Right atrium auricular region (tissue), 2 donors: Measurements from ENCODE around the gene CABP5. TPM values are rescaled to one million over a fixed set of nuclear protein-coding genes. Genes with fewer than 3 reads are reported as not detected.

ENCODE experiments used
- DNase-seq: peaks from one replicate; pipeline ENCODE4 v3.0.0-alpha.2; 2019; ENCODE audit warnings: low spot score
- H3K27ac ChIP-seq, 2 donors: fragments of 200-600 bp; sonication (generic); 1 replicate in 1 of 2; 2 replicates in 1 of 2; pipeline ENCODE4 v1.5.1; 2016 to 2019
- H3K27me3 ChIP-seq, 2 donors: fragments of 200-600 bp; sonication (generic); one replicate each; pipeline versions ENCODE4 v1.5.1 to v1.6.0; 2017 to 2019
- H3K36me3 ChIP-seq: fragments of 200-600 bp; sonication (generic); one replicate; pipeline ENCODE4 v1.5.1; 2016
- H3K4me1 ChIP-seq, 2 donors: fragments of 200-600 bp; sonication (generic); one replicate each; pipeline versions ENCODE4 v1.5.1 to v1.6.0; 2017 to 2019
- H3K4me3 ChIP-seq, 2 donors: fragments of 200-600 bp; sonication (generic); 1 replicate in 1 of 2; 2 replicates in 1 of 2; pipeline ENCODE4 v1.5.1; 2017 to 2019; ENCODE audit warnings: mild to moderate bottlenecking in 1 of 2, moderate library complexity in 1 of 2
- H3K9me3 ChIP-seq, 2 donors: fragments of 200-600 bp; sonication (generic); one replicate each; pipeline ENCODE4 v1.5.1; 2019
- CTCF ChIP-seq, 2 donors: fragments of 200-600 bp; sonication (generic); IDR thresholded peaks; one replicate each; pipeline ENCODE4 v1.5.1; 2019; ENCODE audit warnings: antibody characterized with exemption in 2 of 2
- total RNA-seq, 2 donors: library from RNA; depleted of rRNA; stranded (reverse); fragments of >200 nt; gene quantifications; one replicate each; pipeline ENCODE4 v1.1.0, GENCODE V29; 2016

CABP5 gene
- total RNA-seq, 2 donors from 2014 or later = not detected

DNA sequence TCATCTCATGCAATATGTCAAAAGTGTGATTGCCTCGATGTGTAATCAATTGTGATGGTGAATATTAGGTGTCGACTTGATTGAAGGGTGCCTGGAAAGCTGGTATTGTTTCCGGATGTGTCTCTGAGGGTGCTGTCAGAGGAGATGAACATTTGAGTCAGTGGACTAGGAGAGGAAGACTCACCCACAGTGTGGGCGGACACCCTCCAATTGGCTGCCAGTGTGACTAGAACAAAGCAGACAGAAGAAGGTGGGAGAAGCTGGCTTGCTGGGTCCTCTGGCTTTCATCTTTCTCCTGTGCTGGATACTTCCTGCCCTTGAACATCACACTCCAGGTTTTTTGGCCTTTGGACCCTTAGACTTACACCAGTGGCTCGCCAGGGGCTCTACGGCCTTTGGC, 15.5 kb upstream of the CABP5 start:
- Histone ChIP-seq H3K4me3 (no peak overlapping the region), H3K27me3 (no peaks in the 10 kb centered on the region), H3K27ac (no peak overlapping the region), H3K36me3 (no peaks in the 10 kb centered on the region), H3K9me3 (no peaks in the 10 kb centered on the region), H3K4me1 (no peaks in the 10 kb centered on the region)
- no peak for DNase-seq
- no peak for TF ChIP-seq CTCF (IDR thresholded peaks at IDR 0.05)

GRCh38 chr19:48053856-48054255, 10.0 kb upstream of the CABP5 start:
- peaks cover 19% of the 10 kb centered on the region for H3K36me3 ChIP-seq
- H3K4me1 ChIP-seq = no peaks in the 10 kb centered on the region
- no peak for TF ChIP-seq CTCF (IDR thresholded peaks at IDR 0.05)
- H3K4me3 ChIP-seq = no peak overlapping the region
- H3K9me3 ChIP-seq = no peaks in the 10 kb centered on the region
- no peak overlapping the region for H3K27ac ChIP-seq
- no peak for DNase-seq
- no peaks in the 10 kb centered on the region for H3K27me3 ChIP-seq

DNA sequence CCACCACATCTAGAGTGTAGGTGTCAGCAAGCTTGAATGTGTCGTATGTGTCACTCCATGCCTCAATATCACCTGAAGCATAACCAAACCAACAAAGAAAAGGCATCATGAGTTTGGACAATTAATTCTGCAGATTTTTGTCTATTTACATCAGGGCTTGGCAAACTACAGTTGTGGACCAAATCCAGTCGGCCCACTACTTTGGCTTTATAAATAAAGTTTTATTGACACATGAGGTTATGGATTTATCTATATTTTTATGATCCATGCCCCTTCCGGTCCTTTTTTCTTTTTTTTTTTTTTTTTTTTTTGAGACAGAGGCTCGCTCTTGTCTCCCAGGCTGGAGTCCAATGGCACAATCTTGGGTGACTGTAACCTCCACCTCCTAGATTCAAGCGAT, 9.2 kb upstream of the CABP5 start:
- H3K4me1 ChIP-seq = no peaks in the 10 kb centered on the region
- no peak for DNase-seq
- H3K4me3 ChIP-seq = no peak overlapping the region
- no peaks in the 10 kb centered on the region for H3K9me3 ChIP-seq
- no peak for TF ChIP-seq CTCF (IDR thresholded peaks at IDR 0.05)
- H3K36me3 ChIP-seq = peaks cover 19% of the 10 kb centered on the region
- H3K27me3 ChIP-seq = no peaks in the 10 kb centered on the region
- no peak overlapping the region for H3K27ac ChIP-seq

- DNase-seq = no peak
- Histone ChIP-seq H3K36me3 (peaks cover 19% of the 10 kb centered on the region), H3K9me3 (no peaks in the 10 kb centered on the region), H3K4me3 (no peak overlapping the region), H3K27ac (no peak overlapping the region), H3K4me1 (no peaks in the 10 kb centered on the region), H3K27me3 (no peaks in the 10 kb centered on the region)
- TF ChIP-seq CTCF (IDR thresholded peaks at IDR 0.05) = no peak
Measured at GRCh38 chr19:48051335-48052033, 7.6 kb upstream of the CABP5 start.

DNA sequence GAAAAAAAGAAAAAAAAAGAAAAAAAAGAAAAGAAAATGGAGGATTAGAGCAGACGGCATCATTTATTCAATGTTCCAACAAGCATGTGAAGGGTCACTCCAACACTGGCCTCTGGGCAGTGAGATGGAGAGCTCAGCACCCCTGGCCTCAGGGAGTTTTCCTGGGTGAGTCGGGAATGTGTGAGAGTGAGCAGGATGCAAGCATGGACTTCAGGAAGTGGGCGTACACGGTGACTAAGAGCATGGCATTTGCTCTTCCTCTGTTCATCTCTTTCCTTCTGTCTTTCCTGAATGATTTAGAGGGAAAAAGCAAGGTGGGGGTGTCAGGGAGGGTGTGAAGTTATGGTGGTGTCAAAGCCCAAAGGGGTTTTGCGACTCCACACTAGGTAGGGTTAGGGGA, 682 bp upstream of the CABP5 start:
- Histone ChIP-seq H3K9me3 (no peaks in the 10 kb centered on the region), H3K4me1 (no peaks in the 10 kb centered on the region), H3K27me3 (no peaks in the 10 kb centered on the region), H3K36me3 (no peaks in the 10 kb centered on the region), H3K27ac (no peak overlapping the region), H3K4me3 (no peak overlapping the region)
- no peak for TF ChIP-seq CTCF (IDR thresholded peaks at IDR 0.05)
- DNase-seq = no peak
